IMR-90 (cell line): ENCODE data around the gene SLC35D3. TPM values are rescaled to one million over a fixed set of nuclear protein-coding genes. Genes with fewer than 3 reads are reported as not detected.

ENCODE experiments used
- ATAC-seq: fragments of 200-7000 bp; cut with Tn5 transposase; 2 replicates; pipeline ENCODE4 v1.9.1; 2020; ENCODE audit warnings: low read depth, mild to moderate bottlenecking, moderate library complexity
- BruUV-seq: library from RNA; stranded (reverse); fragments of 400-500 nt; replicated peaks from 2 replicates; lab custom pipeline; 2021; lab: Mats Ljungman, UMichigan
- CTCF ChIA-PET: fragments of 300-600 bp; formaldehyde crosslinking; extraction: SDS; loops from one replicate; lab custom pipeline; 2021; ENCODE audit warnings: antibody characterized with exemption; lab: Yijun Ruan, JAX
- POLR2A ChIA-PET: fragments of 300-600 bp; sonication (Branson Sonifier 250); formaldehyde crosslinking; loops from one replicate; lab custom pipeline; 2022; ENCODE audit warnings: antibody characterized with exemption; ENCODE audit not compliant: unreplicated experiment; lab: Charles Lee
- DNase-seq: peaks from one replicate; pipeline ENCODE4 v3.0.0; 2013
- H2AFZ ChIP-seq: replicated peaks from 2 replicates; pipeline ENCODE3; 2013; ENCODE audit warnings: low read length, mild to moderate bottlenecking; ENCODE audit not compliant: poor library complexity
- H2AK5ac ChIP-seq: 2 replicates; pipeline ENCODE4 v1.6.1; 2013; ENCODE audit warnings: low read depth, low read length, inconsistent platforms
- H2AK9ac ChIP-seq: replicated peaks from 2 replicates; pipeline ENCODE3; 2013; ENCODE audit warnings: mild to moderate bottlenecking, low read depth, low read length, moderate library complexity; ENCODE audit not compliant: poor library complexity
- H2BK120ac ChIP-seq: 2 replicates; pipeline ENCODE4 v1.6.1; 2013; ENCODE audit warnings: low read depth, low read length, inconsistent platforms
- H2BK15ac ChIP-seq: 3 replicates; pipeline ENCODE4 v1.6.1; 2013; ENCODE audit warnings: low read depth, low read length, inconsistent platforms
- H2BK20ac ChIP-seq: 2 replicates; pipeline ENCODE4 v1.6.1; 2013; ENCODE audit warnings: low read depth, mild to moderate bottlenecking, inconsistent platforms, low read length, moderate library complexity
- H2BK5ac ChIP-seq: 2 replicates; pipeline ENCODE4 v1.6.1; 2013; ENCODE audit warnings: mild to moderate bottlenecking, low read depth, low read length, inconsistent platforms; ENCODE audit not compliant: poor library complexity, severe bottlenecking
- H3K14ac ChIP-seq: replicated peaks from 2 replicates; pipeline ENCODE4 v1.6.1; 2013; ENCODE audit warnings: low read depth, low read length, inconsistent platforms
- H3K18ac ChIP-seq: 2 replicates; pipeline ENCODE4 v1.6.1; 2013; ENCODE audit warnings: low read depth, low read length, control low read depth
- H3K23ac ChIP-seq: 2 replicates; pipeline ENCODE4 v1.6.1; 2013; ENCODE audit warnings: low read depth, low read length, inconsistent platforms
- H3K27ac ChIP-seq: 2 replicates; pipeline ENCODE4 v1.5.1; 2013; ENCODE audit warnings: mild to moderate bottlenecking, control low read depth, low read length; ENCODE audit not compliant: insufficient read depth
- H3K27me3 ChIP-seq: 2 replicates; pipeline ENCODE4 v1.6.1; 2013; ENCODE audit warnings: low read length; ENCODE audit not compliant: control insufficient read depth, insufficient read depth
- H3K36me3 ChIP-seq: 2 replicates; pipeline ENCODE4 v1.6.1; 2013; ENCODE audit warnings: low read length, mixed read lengths; ENCODE audit not compliant: control insufficient read depth, insufficient read depth
- H3K4ac ChIP-seq: 2 replicates; pipeline ENCODE4 v1.6.1; 2013; ENCODE audit warnings: low read depth, low read length, inconsistent platforms
- H3K4me1 ChIP-seq: 2 replicates; pipeline ENCODE4 v1.6.1; 2013; ENCODE audit warnings: low read length, mixed read lengths; ENCODE audit not compliant: control insufficient read depth, insufficient read depth
- H3K4me2 ChIP-seq: 2 replicates; pipeline ENCODE4 v1.6.1; 2013; ENCODE audit warnings: low read depth, mild to moderate bottlenecking, control low read depth, low read length, moderate library complexity
- H3K4me3 ChIP-seq: 2 replicates; pipeline ENCODE4 v1.5.1; 2013; ENCODE audit warnings: low read depth, mild to moderate bottlenecking, control low read depth, low read length, moderate library complexity; ENCODE audit not compliant: insufficient read depth
- H3K56ac ChIP-seq: 2 replicates; pipeline ENCODE4 v1.6.1; 2013; ENCODE audit warnings: low read length, inconsistent platforms; ENCODE audit not compliant: insufficient read depth; ENCODE audit errors: extremely low read depth
- H3K79me1 ChIP-seq, 2 experiments: 2 replicates each; pipeline ENCODE4 v1.6.1; 2013; ENCODE audit warnings: low read length in 2 of 2, inconsistent platforms in 1 of 2, low read depth in 1 of 2
- H3K9ac ChIP-seq: 2 replicates; pipeline ENCODE4 v1.6.1; 2013; ENCODE audit warnings: low read depth, low read length, control low read depth
- H3K9me1 ChIP-seq: 2 replicates; pipeline ENCODE4 v1.6.1; 2013; ENCODE audit warnings: low read length, inconsistent platforms; ENCODE audit not compliant: insufficient read depth
- H3K9me3 ChIP-seq: 2 replicates; pipeline ENCODE4 v1.6.1; 2013; ENCODE audit warnings: low read length; ENCODE audit not compliant: control insufficient read depth, insufficient read depth
- H4K20me1 ChIP-seq: 2 replicates; pipeline ENCODE4 v1.6.1; 2013; ENCODE audit warnings: low read length, inconsistent platforms; ENCODE audit not compliant: insufficient read depth
- H4K5ac ChIP-seq: 2 replicates; pipeline ENCODE4 v1.6.1; 2013; ENCODE audit warnings: mild to moderate bottlenecking, low read depth, low read length, control low read depth
- H4K8ac ChIP-seq, 2 experiments: 2 replicates each; pipeline ENCODE4 v1.6.1; 2013; ENCODE audit warnings: low read depth in 2 of 2, low read length in 2 of 2, control low read depth in 1 of 2, inconsistent platforms in 1 of 2
- H4K91ac ChIP-seq: 2 replicates; pipeline ENCODE4 v1.6.1; 2013; ENCODE audit warnings: low read depth, low read length, inconsistent platforms; ENCODE audit not compliant: insufficient read depth
- BHLHE40 ChIP-seq: fragments of 150-350 bp; IDR thresholded peaks from 2 replicates; pipeline ENCODE4 v1.6.1; 2016; ENCODE audit warnings: mild to moderate bottlenecking, low read depth, low read length
- CEBPB ChIP-seq: IDR thresholded peaks from 2 replicates; pipeline ENCODE4 v1.6.1; 2012; ENCODE audit warnings: low read depth, low read length, improper control_type of control experiment
- CHD1 ChIP-seq: IDR thresholded peaks from 2 replicates; pipeline ENCODE4 v1.6.1; 2012; ENCODE audit warnings: low read depth, low read length, improper control_type of control experiment
- MAFK ChIP-seq: IDR thresholded peaks from 2 replicates; pipeline ENCODE4 v1.6.1; 2012; ENCODE audit warnings: low read depth, low read length, improper control_type of control experiment
- MXI1 ChIP-seq: IDR thresholded peaks from 2 replicates; pipeline ENCODE4 v1.6.1; 2012; ENCODE audit warnings: low read depth, mild to moderate bottlenecking, low read length, moderate library complexity, borderline replicate concordance
- POLR2A ChIP-seq: IDR thresholded peaks from 2 replicates; pipeline ENCODE4 v1.6.1; 2012; ENCODE audit warnings: mild to moderate bottlenecking, low read depth, low read length
- RAD21 ChIP-seq: IDR thresholded peaks from 2 replicates; pipeline ENCODE4 v1.6.1; 2012; ENCODE audit warnings: low read length, improper control_type of control experiment
- SMC3 ChIP-seq: fragments of 150-350 bp; IDR thresholded peaks from 2 replicates; pipeline ENCODE4 v1.6.1; 2016; ENCODE audit warnings: low read depth, mild to moderate bottlenecking, antibody characterized with exemption, low read length, moderate library complexity
- WGBS, 2 experiments: methylation state at CpG; one replicate each; pipeline versions ENCODE4 v1.1.5 to v1.1.7; 2013; ENCODE audit warnings: missing lambda C conversion rate in 2 of 2; ENCODE audit not compliant: insufficient read length in 1 of 2; ENCODE audit errors: extremely low coverage in 2 of 2; 5-methylcytosine and 5-hydroxymethylcytosine counted together
- dilution Hi-C: fragments of 300-500 bp; cut with HindIII; formaldehyde crosslinking; loops from one replicate; pipeline ENCODE4 v1.14.3; 2018; ENCODE audit warnings: low sequenced_read_pairs; ENCODE audit not compliant: unreplicated experiment
- in situ Hi-C: fragments of 300-500 bp; cut with MboI; formaldehyde crosslinking; loops from 3 replicates; pipeline ENCODE4 v1.14.3; 2019; ENCODE audit warnings: low sequenced_read_pairs, inconsistent platforms, mixed read lengths
- intact Hi-C: fragments of 100-400 bp; cut with micrococcal nuclease; formaldehyde crosslinking; loops from 2 replicates; pipeline ENCODE4 v1.10.0; 2022
- polyA plus RNA-seq, 3 experiments: library from polyadenylated mRNA; depleted of rRNA; stranded (reverse); fragments of >200 nt; gene quantifications; 2 replicates each; pipeline ENCODE4 v1.2.3, GENCODE V29; 2012; ENCODE audit warnings: low replicate concordance in 1 of 3
- total RNA-seq: library from RNA; depleted of rRNA; stranded (reverse); fragments of >200 nt; gene quantifications from 2 replicates; pipeline ENCODE4 v1.2.3, GENCODE V29; 2012
- TF ChIP-seq, protein P1 (sequence below): fragments of 150-350 bp; IDR thresholded peaks from 2 replicates; pipeline ENCODE4 v1.6.1; 2017; ENCODE audit warnings: mild to moderate bottlenecking, antibody characterized with exemption, low read length, low read depth
- TF ChIP-seq, protein P2 (sequence below): conservative IDR thresholded peaks from 2 replicates; pipeline ENCODE4 v1.5.1; 2012; ENCODE audit warnings: mild to moderate bottlenecking, low read depth, low read length, improper control_type of control experiment

Gene SLC35D3
- total and polyA plus RNA-seq, 2 of the 4 experiments (the other 2 are of a cell fraction): not detected

DNA sequence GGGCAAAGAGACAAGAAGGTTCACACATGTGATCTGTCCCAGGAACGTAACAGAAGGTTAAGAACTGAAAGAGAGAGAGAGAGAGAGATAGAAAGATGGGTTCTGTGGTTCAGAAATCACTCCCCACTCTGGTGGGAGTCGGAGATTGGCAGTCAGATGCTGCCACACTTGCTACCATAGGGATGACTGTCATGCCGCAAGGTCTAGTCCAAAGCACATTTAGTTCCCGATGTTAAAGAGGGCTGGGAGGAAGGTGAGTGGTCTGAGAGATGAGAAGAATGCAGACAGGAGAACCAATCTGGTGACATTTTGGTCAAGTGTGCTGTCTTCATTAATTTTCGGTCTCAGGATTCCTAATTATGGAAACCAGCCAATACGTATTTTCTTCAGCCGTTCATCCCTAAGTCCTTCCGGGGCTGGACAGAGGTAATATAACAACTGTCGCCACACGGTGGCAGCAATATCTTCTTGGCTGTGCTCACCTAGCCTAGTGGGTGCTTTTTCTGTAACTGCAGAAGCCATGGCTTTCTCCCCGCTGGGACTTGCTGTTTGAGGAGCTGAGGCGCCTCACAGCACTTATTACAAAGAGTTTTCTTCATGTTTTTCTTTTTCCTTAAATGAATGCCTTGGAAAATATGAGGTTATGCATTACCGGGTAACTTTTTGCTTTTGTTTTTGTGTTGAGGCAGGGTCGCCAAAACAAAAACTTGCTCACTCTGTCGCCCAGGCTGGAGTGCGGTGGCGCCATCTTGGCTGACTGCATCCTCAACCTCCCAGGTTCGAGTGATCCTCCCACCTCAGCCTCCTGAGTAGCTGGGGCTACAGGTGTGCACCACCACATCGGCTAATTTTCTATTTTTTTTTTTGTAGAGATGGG, 46.0 kb downstream of the SLC35D3 start:
- Histone ChIP-seq H3K9me3 (no peaks in the 10 kb centered on the region), H4K5ac (no peak overlapping the region), H2AK5ac (no peak overlapping the region), H3K36me3 (no peaks in the 10 kb centered on the region), H3K14ac (no peak overlapping the region), H3K18ac (no peak overlapping the region), H3K79me1 (no peaks in the 10 kb centered on the region), H2BK5ac (no peak overlapping the region), H3K9ac (no peak overlapping the region), H3K4ac (no peak overlapping the region), H3K27ac (no peak overlapping the region), H2AFZ (no peak overlapping the region), H4K8ac (no peak overlapping the region), H3K4me2 (no peak overlapping the region), H3K27me3 (peaks cover 9% of the 10 kb centered on the region), H2AK9ac (no peak overlapping the region), H4K20me1 (no peaks in the 10 kb centered on the region), H3K56ac (no peak overlapping the region), H3K23ac (no peak overlapping the region), H4K91ac (no peak overlapping the region), H2BK15ac (no peak overlapping the region), H2BK20ac (no peak overlapping the region), H3K4me3 (no peak overlapping the region), H2BK120ac (no peak overlapping the region), H3K4me1 (no peaks in the 10 kb centered on the region), H3K9me1 (no peaks in the 10 kb centered on the region)
- ATAC-seq: peak; percentile 85
- no TSS peak for BruUV-seq
- WGBS, 2 experiments: 45% methylated on average over 2 of the region's 19 CpGs; no CpG with 5 or more reads in 1 of the 2 experiments
- CTCF ChIA-PET: interaction anchor here (0.6 to 1.2 kb wide), 3 partner anchors 21 to 273 kb away, joined by 3 read pairs; no protein-coding TSS in a partner anchor
- dilution Hi-C loops: no loop called here
- intact Hi-C loops: loop anchor here (2.0 kb wide), 1 partner anchor 673 kb away; no protein-coding TSS in a partner anchor
- DNase-seq: peak; percentile 58
- TF ChIP-seq POLR2A: no peak
- TF ChIP-seq RAD21: peak; percentile 47; the same call in 1 of the 2 replicates
- peak; percentile 49; the same call in 1 of the 2 replicates for TF ChIP-seq SMC3
- TF ChIP-seq, protein P1, sequence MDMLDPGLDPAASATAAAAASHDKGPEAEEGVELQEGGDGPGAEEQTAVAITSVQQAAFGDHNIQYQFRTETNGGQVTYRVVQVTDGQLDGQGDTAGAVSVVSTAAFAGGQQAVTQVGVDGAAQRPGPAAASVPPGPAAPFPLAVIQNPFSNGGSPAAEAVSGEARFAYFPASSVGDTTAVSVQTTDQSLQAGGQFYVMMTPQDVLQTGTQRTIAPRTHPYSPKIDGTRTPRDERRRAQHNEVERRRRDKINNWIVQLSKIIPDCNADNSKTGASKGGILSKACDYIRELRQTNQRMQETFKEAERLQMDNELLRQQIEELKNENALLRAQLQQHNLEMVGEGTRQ: no peak
- TF ChIP-seq MAFK: no peak
- TF ChIP-seq CHD1: no peak
- TF ChIP-seq MXI1: no peak
- TF ChIP-seq CEBPB: no peak
- TF ChIP-seq, protein P2, sequence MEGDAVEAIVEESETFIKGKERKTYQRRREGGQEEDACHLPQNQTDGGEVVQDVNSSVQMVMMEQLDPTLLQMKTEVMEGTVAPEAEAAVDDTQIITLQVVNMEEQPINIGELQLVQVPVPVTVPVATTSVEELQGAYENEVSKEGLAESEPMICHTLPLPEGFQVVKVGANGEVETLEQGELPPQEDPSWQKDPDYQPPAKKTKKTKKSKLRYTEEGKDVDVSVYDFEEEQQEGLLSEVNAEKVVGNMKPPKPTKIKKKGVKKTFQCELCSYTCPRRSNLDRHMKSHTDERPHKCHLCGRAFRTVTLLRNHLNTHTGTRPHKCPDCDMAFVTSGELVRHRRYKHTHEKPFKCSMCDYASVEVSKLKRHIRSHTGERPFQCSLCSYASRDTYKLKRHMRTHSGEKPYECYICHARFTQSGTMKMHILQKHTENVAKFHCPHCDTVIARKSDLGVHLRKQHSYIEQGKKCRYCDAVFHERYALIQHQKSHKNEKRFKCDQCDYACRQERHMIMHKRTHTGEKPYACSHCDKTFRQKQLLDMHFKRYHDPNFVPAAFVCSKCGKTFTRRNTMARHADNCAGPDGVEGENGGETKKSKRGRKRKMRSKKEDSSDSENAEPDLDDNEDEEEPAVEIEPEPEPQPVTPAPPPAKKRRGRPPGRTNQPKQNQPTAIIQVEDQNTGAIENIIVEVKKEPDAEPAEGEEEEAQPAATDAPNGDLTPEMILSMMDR: peak; percentile 59
- TF ChIP-seq BHLHE40: no peak
- in situ Hi-C loops: no loop called here
- POLR2A ChIA-PET: no interaction called here
